HG03442 (cell line): ENCODE measurements around the gene WDR5.
A peak's percentile ranks its signal among the peaks of the same experiment; 100 is the strongest.

Experiments used
- ATAC-seq: cut with Tn5 transposase; IDR thresholded peaks from one replicate; pipeline ENCODE4 v1.9.1; 2021; ENCODE audit warnings: mild to moderate bottlenecking, moderate library complexity; ENCODE audit not compliant: unreplicated experiment

Gene WDR5

GRCh38 chr9:134131471-134132207 is 4.2 kb upstream of the WDR5 start:
- ATAC-seq = no peak

GRCh38 chr9:134132208-134132870 is 3.5 kb upstream of the WDR5 start:
- ATAC-seq = no peak

GRCh38 chr9:134134949-134135342 is 936 bp upstream of the WDR5 start:
- ATAC-seq = no peak

- peak; percentile 23 for ATAC-seq
Measured at GRCh38 chr9:134136118-134136995, 475 bp downstream of the WDR5 start.

- ATAC-seq = no peak
Measured at GRCh38 chr9:134136996-134137299, 1.1 kb downstream of the WDR5 start.

- no peak for ATAC-seq
Measured at GRCh38 chr9:134138292-134138691, 2.4 kb downstream of the WDR5 start.

- ATAC-seq = no peak
Measured at GRCh38 chr9:134139081-134139480, 3.2 kb downstream of the WDR5 start.

GRCh38 chr9:134141906-134142305 is 6.0 kb downstream of the WDR5 start:
- no peak for ATAC-seq

GRCh38 chr9:134144801-134145200 is 8.9 kb downstream of the WDR5 start:
- ATAC-seq = no peak

GRCh38 chr9:134145262-134145661 is 9.4 kb downstream of the WDR5 start:
- ATAC-seq = no peak

- no peak for ATAC-seq
Measured at GRCh38 chr9:134146774-134147493, 11.1 kb downstream of the WDR5 start.

GRCh38 chr9:134149380-134149779 is 13.5 kb downstream of the WDR5 start:
- no peak for ATAC-seq

- ATAC-seq = no peak
Measured at GRCh38 chr9:134150557-134151214, 14.8 kb downstream of the WDR5 start.

GRCh38 chr9:134152022-134152448 is 16.2 kb downstream of the WDR5 start:
- no peak for ATAC-seq

- ATAC-seq = no peak
Measured at GRCh38 chr9:134152488-134152887, 16.6 kb downstream of the WDR5 start.

GRCh38 chr9:134153450-134153849 is 17.6 kb downstream of the WDR5 start:
- no peak for ATAC-seq

GRCh38 chr9:134154262-134154701 is 18.4 kb downstream of the WDR5 start:
- ATAC-seq = no peak

GRCh38 chr9:134155812-134156377 is 20.0 kb downstream of the WDR5 start:
- ATAC-seq = no peak

- no peak for ATAC-seq
Measured at GRCh38 chr9:134156564-134157377, 20.9 kb downstream of the WDR5 start.
